NCI-H1436 treated with DMSO at 0.1 percent for 48 hours (cell line): ENCODE results near the gene COPA.
"Not testable (repeated sequence)": the region's sequence is repeated elsewhere in the genome, so short reads cannot be mapped to it uniquely, and the experiment has no call there.

Experiments
- DNase-seq: peaks from one replicate; lab custom pipeline; 2025; lab: John Stamatoyannopoulos, UW

The COPA gene

GRCh38 chr1:160342953-160343869 lies at the start of gene COPA, which contains the start of gene NCSTN:
TSS of gene COPA (minus strand) at chr1:160343250. CDS start at chr1:160343170, 80 bp downstream.
TSS of gene NCSTN (plus strand) at chr1:160343383. CDS start at chr1:160343397, 14 bp downstream.
- peak; percentile 43 for DNase-seq

DNA sequence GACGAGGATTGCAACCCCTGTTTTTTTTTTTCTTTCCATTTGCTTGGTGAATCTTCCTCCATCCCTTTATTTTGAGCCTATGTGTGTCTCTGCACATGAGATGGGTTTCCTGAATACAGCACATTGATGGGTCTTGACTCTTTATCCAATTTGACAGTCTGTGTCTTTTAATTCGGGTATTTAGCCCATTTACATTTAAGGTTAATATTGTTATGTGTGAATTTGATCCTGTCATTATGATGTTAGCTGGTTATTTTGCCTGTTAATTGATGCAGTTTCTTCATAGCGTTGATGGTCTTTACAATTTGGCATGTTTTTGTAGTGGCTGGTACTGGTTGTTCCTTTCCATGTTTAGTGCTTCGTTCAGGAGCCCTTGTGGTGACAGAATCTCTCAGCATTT lies 45.4 kb upstream of the COPA start:
- DNase-seq: not testable (repeated sequence)

- DNase-seq: not testable (repeated sequence)
Observed at GRCh38 chr1:160384812-160385211, 41.8 kb upstream of the COPA start.

GRCh38 chr1:160377585-160378206 lies 34.6 kb upstream of the COPA start:
- DNase-seq: no peak

- peak; percentile 47 for DNase-seq
Observed at GRCh38 chr1:160376525-160377131, 33.6 kb upstream of the COPA start.

DNA sequence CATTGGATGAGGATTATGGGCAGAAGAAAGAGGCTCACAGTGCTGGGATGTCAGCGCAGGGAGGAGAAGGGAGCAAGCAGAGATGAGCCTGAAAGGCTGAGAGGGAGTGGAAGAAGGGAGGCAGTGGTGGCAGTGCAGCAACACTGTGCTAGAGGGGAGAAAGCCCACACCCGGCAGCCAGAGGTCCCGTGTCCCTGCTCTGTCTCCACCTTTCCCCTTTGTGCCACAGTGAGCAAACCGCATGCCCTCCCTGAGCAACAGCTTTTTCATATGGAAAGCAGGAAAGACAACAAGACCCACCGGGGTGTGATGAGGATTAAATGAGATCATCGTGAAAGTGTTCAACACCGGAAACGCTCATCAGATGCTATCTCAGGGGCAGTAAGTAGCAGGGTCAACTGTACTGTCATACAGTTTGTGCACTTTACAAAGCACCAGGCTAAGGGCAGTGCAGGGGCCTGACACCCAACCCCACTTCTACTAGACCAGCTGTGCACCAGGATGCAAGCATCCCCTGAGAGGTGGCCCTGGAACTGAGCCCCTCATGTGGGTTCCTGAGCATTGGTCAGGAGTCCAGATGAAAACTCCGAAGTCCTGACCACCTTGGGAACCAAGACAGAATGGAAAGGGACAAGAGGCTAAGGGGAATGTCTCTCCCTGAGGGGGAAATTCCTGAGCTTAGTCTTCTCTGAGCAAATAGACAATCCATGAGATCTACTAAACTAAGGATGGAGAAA lies 32.9 kb upstream of the COPA start:
- no peak for DNase-seq

- DNase-seq: no peak
Observed at GRCh38 chr1:160374306-160375110, 31.5 kb upstream of the COPA start.

DNA sequence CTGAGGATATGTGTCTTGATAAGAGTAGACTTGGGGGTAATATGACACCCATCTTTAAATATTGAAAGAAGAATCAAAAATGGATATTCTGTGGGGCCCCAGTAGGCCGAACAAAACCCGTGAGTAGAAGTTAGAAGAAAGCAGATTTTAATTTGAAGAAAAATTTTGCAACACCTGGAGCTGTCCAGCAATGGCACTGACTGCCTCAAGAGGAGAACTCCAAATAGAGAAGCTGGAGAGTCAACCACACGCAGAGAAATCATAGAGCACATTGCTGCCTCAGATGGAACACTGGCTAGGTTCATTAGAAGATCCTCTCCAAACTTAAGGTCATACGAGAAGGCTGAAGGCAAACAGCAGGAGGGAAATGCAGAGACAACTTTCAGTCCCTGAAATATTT lies 30.6 kb upstream of the COPA start:
- DNase-seq: no peak

DNA sequence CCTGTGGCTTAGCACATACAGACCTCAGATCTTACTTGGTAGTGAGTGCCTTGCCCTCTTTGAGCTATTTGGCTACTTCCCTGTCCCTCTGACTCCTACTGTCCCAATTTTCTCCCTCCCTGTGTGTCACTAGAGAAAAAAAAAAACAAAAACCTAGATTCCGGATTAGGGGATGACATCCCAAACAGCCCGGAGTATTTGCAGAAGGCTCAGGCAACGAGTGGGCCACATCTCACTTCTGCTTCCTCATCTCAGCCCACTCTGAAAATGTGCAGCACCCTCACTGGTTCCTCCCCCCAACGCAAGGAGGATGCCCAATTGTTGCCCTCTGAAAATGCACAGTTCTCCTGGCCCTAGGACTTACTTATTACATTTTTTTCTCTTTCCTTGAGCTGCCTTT lies 28.7 kb upstream of the COPA start:
- no peak for DNase-seq

DNA sequence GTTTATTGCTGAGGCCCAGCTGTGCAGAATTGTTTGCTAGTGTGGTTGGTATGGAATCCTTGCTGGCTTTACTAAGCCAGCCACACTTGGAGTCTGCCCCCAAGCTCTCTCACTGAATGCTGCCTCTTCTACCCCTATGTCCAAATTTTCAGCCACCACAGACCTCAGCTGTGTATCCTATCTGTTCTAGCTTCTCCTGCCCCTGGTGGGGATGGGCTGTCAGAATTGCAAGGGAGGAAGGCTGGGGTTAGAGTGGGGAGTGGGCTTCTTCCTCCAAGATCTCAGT lies 28.2 kb upstream of the COPA start:
- DNase-seq: no peak

- no peak for DNase-seq
Observed at GRCh38 chr1:160370561-160371345, 27.7 kb upstream of the COPA start.

DNA sequence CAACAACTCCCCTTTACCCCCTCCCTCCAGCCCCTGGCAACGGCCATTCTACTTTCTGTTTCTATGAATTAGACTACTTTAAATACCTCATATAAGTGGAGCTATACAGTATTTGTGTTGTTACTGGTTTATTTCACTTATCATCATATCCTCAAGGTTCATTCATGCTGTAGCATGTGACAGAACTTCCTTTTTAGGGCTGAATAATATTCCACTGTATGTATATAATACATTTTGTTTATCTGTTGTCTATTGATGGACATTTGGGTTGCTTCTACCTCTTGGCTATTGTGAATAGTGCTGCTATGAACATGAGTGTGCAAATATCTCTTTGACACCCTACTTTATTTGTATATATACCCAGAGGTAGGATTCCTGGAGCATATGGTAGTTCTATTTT lies 26.0 kb upstream of the COPA start:
- DNase-seq: no peak

GRCh38 chr1:160367934-160368923 lies 25.2 kb upstream of the COPA start:
- DNase-seq: no peak

GRCh38 chr1:160367516-160367900 lies 24.5 kb upstream of the COPA start:
- DNase-seq: no peak

DNA sequence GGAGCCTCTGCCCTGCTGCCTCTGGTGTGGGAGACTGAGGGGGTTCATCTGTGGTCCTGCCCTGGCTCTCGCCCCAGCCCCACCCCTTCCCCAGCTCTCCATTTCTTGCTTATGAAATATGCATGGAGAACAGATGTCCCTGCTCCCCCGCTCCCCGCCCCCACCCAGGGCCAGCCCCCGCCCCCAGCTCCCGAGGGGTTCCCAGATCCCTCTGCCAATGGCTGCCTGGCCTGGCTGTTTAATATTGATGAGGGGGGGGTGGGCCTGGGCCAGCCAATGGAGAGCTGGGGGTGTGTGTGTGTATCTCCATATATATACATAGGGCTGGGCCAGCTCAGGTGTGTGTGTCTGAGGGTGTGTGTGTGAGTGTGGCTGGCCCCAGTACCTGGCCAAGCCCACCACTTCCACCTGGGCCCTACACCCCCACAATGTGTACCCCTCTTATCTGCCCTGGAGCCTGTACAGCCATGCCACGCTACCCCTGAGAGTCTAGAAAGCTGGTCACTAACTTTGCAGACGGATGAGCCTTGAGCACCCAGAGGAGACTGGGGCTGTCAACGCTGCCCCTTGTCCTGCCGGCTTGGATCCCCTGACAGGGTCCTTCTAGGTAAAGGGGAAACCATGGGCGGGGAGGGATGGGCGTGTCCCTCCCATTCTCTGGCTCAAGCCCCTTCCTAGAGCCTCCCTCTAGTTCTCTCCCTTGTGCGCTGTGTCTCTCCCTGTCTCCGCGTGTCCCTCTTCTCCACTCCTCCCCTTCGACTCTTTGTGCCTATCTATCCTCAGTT lies 23.9 kb upstream of the COPA start, which contains the start of gene NHLH1:
TSS of gene NHLH1 (plus strand) at position 341 of the 785 bp plus-strand sequence. CDS start 3,661 bp downstream, outside the sequence.
- no peak for DNase-seq

GRCh38 chr1:160365325-160365724 lies 22.3 kb upstream of the COPA start:
- DNase-seq: no peak

GRCh38 chr1:160363951-160364735 lies 21.1 kb upstream of the COPA start:
- no peak for DNase-seq

GRCh38 chr1:160363010-160363409 lies 20.0 kb upstream of the COPA start:
- no peak for DNase-seq
